GM12873 (cell line): ENCODE data around the gene SF3A1.

Experiments
- TF ChIP-seq, protein P1 (sequence below): IDR thresholded peaks from 2 replicates; pipeline ENCODE4 v1.5.1; 2012; ENCODE audit warnings: low read depth, mild to moderate bottlenecking, moderate library complexity, low read length, control low read depth; ENCODE audit not compliant: insufficient read depth; ENCODE audit errors: missing control alignments

SF3A1 gene

DNA sequence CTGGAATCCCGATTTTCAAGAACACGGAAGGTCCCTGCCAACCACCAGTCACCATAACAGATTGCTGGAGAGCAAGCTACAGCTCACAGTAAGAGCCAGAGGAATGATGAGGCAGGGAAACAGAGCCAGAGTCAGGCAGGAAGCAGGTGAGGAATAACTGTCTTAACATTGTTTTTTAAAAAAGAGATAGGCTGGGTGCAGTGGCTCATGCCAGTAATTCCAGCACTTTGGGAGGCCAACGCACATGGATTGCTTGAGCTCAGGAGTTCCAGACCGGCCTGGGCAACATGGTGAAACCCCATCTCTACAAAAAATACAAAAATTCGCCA, 53.9 kb downstream of the SF3A1 start:
- TF ChIP-seq, protein P1, sequence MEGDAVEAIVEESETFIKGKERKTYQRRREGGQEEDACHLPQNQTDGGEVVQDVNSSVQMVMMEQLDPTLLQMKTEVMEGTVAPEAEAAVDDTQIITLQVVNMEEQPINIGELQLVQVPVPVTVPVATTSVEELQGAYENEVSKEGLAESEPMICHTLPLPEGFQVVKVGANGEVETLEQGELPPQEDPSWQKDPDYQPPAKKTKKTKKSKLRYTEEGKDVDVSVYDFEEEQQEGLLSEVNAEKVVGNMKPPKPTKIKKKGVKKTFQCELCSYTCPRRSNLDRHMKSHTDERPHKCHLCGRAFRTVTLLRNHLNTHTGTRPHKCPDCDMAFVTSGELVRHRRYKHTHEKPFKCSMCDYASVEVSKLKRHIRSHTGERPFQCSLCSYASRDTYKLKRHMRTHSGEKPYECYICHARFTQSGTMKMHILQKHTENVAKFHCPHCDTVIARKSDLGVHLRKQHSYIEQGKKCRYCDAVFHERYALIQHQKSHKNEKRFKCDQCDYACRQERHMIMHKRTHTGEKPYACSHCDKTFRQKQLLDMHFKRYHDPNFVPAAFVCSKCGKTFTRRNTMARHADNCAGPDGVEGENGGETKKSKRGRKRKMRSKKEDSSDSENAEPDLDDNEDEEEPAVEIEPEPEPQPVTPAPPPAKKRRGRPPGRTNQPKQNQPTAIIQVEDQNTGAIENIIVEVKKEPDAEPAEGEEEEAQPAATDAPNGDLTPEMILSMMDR, result no peak

DNA sequence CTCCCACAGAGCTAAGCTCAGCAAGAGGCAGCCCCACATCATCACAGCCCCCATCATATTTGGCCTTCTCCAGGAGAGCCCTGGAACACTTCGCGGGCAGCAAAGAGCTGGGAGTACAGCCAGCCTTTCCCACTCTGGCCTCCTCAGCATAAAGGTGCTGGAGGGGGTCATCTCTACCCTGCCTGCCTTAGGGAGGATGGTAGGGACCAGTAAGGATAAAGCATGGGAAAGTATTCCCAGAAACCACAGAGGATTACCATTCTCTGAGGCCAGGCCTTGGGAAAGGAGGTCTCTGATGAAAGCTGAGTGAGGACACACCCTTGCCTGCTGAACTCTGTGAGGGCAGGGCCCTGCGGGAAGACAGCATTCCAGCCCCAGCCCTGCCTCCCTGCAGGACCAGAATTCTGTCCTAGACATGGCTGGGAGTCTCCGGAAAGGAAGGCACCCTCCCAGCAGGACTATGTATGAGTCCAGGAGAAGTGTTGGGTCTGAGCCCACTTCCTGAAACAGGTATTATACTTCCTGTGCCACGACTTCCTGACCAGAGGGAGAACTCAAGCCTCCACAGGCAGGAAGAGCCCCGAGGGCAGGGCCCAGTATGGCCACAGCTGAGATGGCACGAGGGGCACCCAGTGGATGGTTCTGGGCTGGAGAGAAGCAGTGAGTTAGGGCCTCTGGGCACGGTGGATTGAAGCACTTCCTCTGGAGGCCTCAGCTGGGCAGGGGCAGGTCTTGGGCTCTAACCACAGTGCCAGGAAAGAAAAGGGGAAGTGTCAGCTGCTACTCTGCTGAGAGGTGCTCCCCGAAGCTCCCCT, 54.5 kb downstream of the SF3A1 start:
- TF ChIP-seq, protein P1, result no peak

DNA sequence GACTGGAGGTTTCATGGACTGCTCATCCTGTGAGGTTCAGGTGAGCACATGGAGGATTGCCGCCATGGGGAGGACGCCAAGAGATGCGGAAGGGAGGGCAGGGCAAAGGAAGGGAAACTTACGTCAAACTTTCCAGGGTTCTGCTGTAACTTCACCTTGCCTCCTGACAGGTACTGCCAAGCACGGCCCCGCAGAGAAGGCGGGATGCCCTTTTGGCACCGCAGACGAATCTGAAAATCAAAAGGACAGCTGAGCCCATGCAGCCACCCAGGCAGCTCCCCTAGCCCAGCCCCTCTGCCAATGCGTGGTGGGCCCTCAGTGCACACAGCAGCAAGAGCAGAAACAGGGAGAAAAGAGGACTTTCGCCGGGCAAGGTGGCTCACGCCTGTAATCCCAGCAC, 57.4 kb downstream of the SF3A1 start:
- TF ChIP-seq, protein P1, result no peak

DNA sequence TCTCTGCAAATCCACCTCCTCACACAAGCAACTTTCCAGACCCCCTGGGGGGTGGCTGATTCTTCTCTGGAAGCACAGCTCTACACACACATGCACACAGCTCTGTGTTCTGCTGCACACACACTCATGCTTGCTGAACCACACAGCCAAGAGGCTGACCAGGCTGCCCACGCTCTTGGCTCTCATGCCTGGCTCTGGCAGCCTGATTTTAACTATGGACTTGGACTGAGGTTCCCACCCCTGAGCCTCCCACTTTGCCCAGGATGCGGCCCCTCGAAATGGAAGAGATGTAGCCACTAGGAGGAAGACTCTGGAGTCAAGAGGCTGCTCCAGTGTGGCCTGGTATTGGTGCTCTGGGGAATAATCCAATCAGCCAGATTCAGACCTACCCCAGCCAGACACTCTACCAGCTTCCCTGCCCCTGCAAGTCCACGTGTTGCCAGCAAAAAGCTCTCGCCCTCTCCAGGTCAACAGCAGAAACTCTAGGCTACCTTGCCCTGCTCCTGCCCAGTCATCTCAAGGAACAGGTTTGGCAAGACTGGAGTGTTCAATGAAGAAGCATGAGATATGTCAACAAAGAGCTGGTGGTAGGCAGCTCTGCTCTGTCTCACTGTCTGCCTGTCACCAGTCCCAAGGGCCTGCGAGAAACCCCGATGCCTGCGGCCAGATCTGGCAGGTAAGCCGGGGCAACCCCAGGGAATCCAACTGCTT, 58.5 kb downstream of the SF3A1 start:
- TF ChIP-seq, protein P1, result no peak

DNA sequence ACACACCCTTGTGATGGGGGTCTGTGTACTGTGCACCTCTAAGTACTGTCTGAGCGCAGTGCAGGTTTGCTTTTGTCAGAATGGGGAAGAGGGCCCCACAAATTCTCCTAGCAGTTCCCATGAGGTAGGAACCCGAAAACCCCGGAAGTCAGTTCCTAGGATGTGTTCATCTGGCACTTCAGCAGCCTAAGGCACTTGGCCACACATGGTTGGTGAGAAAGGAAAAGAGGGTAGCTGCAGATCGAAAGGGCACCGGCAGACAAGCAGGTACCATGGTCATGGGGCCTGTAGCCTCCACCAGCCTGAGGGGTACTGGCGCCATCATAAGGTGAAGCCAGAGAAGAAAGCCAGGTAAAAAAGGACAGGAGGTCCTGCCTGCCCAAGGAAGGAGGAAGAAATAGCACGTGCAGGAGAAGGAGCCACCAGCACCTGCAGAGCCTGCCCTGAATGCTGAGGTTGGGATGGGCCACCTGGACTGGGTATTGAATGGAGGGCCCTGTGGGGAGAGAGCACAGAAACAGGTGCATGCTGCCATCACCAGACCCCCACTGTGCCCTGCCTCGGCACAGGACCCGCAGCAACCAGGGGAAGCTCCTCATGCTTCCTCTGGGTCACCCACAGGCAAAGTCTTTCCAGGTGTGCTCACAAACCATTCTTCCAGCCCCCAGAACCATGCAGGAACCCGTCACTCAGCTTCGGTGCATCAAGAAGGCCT, 59.3 kb downstream of the SF3A1 start:
- TF ChIP-seq, protein P1, result no peak

DNA sequence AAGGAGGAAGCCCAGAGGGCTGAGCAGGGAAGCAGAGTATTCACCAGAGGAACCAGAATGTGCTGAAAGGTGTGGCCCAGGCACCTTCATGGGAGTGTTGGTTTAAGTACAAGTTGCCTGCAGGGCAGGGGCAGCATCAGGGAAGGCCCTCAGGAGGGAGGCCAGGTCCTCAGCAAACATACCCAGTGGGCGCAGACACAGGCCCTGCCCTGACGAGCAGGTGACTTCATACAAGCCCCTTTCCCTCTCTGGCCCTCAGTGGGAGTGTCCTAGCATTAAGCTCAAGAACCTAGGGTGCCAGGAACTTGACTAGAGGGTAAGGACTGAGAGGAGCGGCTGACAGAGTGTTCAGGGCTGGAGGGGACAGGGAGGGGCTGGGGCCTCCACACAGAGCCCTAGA, 59.9 kb downstream of the SF3A1 start:
- TF ChIP-seq, protein P1, result no peak

DNA sequence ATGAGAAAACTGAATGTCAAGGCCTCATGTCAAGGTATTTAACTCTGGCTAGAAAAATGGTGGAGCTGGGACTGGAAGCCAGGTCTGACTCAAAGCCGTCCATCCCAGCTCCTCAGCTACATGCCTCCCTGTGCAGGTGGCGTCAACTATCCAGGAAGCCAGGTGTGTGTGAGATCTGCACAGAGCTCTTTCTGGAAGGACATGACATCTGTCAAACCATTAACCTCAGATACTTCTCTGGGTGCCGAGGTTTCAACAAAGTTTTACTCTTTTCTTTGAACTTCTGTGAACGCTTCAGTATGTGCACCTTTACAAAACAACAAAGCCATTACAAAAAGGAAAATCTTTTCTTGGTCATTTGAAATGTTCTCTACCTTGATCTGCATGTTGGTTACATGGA, 60.4 kb downstream of the SF3A1 start:
- TF ChIP-seq, protein P1, result no peak
